Esophagus muscularis mucosa (tissue), 3 donors: Measurements from ENCODE around the gene USP28.
"Not testable (repeated sequence)": the region's sequence is repeated elsewhere in the genome, so short reads cannot be mapped to it uniquely, and the experiment has no call there.

Experiments used
- EP300 ChIP-seq: sonication (generic); formaldehyde crosslinking; IDR thresholded peaks from one replicate; pipeline ENCODE4 v1.6.1; 2017; ENCODE audit warnings: antibody characterized with exemption
- TF ChIP-seq, protein P1 (sequence below), 3 experiments: fragments of 200-600 bp in 2 of 3; fragments of 450-650 bp in 1 of 3; sonication (generic) in 2 of 3; IDR thresholded peaks; one replicate each; pipeline ENCODE4 v1.5.1; 2017 to 2019; ENCODE audit warnings: antibody characterized with exemption in 3 of 3, mild to moderate bottlenecking in 2 of 3, moderate library complexity in 1 of 3

DNA sequence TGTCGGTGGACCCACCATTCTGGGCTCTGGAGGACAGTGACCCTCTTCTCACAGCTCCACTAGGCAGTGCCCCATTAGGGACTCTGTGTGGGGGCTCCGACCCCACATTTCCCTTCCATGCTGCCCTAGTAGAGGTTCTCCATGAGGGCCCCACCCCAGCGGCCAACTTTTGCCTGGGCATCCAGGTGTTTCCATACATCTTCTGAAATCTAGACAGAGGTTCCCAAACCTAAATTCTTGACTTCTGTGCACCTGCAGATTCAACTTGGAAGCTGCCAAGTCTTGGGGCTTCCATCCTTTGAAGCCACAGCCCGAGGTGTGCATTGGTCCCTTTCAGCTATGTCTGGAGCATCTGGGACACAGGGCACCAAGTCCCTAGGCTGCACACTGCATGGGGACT, 4.1 kb upstream of the USP28 start:
- TF ChIP-seq, protein P1, sequence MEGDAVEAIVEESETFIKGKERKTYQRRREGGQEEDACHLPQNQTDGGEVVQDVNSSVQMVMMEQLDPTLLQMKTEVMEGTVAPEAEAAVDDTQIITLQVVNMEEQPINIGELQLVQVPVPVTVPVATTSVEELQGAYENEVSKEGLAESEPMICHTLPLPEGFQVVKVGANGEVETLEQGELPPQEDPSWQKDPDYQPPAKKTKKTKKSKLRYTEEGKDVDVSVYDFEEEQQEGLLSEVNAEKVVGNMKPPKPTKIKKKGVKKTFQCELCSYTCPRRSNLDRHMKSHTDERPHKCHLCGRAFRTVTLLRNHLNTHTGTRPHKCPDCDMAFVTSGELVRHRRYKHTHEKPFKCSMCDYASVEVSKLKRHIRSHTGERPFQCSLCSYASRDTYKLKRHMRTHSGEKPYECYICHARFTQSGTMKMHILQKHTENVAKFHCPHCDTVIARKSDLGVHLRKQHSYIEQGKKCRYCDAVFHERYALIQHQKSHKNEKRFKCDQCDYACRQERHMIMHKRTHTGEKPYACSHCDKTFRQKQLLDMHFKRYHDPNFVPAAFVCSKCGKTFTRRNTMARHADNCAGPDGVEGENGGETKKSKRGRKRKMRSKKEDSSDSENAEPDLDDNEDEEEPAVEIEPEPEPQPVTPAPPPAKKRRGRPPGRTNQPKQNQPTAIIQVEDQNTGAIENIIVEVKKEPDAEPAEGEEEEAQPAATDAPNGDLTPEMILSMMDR (IDR thresholded peaks at IDR 0.05) = not testable (repeated sequence)
- not testable (repeated sequence) for TF ChIP-seq EP300
